RWPE2 (cell line): ENCODE measurements around the gene HIRA.
A peak's percentile ranks its signal among the peaks of the same experiment; 100 is the strongest.

Experiments
- ATAC-seq: fragments of 200-7000 bp; cut with Tn5 transposase; 3 replicates; pipeline ENCODE4 v1.9.1; 2021; ENCODE audit warnings: low read depth
- DNase-seq: peaks from one replicate; pipeline ENCODE4 v3.0.0-alpha.2; 2020; ENCODE audit warnings: low spot score
- H3K27ac ChIP-seq: fragments of 450-650 bp; 2 replicates; pipeline ENCODE4 v1.5.1; 2017; ENCODE audit warnings: mild to moderate bottlenecking; ENCODE audit not compliant: poor library complexity, severe bottlenecking
- H3K27me3 ChIP-seq: fragments of 250-450 bp; sonication (Bioruptor Pico); 2 replicates; pipeline ENCODE4 v1.5.1; 2021; ENCODE audit warnings: mild to moderate bottlenecking, moderate library complexity; ENCODE audit not compliant: insufficient read depth, poor library complexity, severe bottlenecking
- H3K36me3 ChIP-seq: fragments of 250-450 bp; sonication (Bioruptor Pico); 2 replicates; pipeline ENCODE4 v1.5.1; 2020; ENCODE audit warnings: low read depth, mild to moderate bottlenecking, moderate library complexity
- H3K4me1 ChIP-seq: fragments of 250-450 bp; sonication (Bioruptor Pico); 2 replicates; pipeline ENCODE4 v1.5.1; 2021; ENCODE audit warnings: mild to moderate bottlenecking, moderate library complexity; ENCODE audit not compliant: insufficient read depth, poor library complexity, severe bottlenecking
- H3K4me3 ChIP-seq: fragments of 250-450 bp; sonication (Bioruptor Pico); 2 replicates; pipeline ENCODE4 v1.5.1; 2021; ENCODE audit warnings: mild to moderate bottlenecking, moderate library complexity; ENCODE audit not compliant: severe bottlenecking
- H3K9me3 ChIP-seq: fragments of 250-450 bp; sonication (Bioruptor Pico); 2 replicates; pipeline ENCODE4 v1.5.1; 2021; ENCODE audit warnings: mild to moderate bottlenecking, moderate library complexity; ENCODE audit not compliant: severe bottlenecking
- TF ChIP-seq, protein P1 (sequence below): fragments of 450-650 bp; IDR thresholded peaks from one replicate; pipeline ENCODE4 v1.5.1; 2017; ENCODE audit warnings: mild to moderate bottlenecking, moderate library complexity; ENCODE audit not compliant: poor library complexity, severe bottlenecking

The HIRA gene

GRCh38 chr22:19378344-19378674 is 53.2 kb downstream of the HIRA start:
- TF ChIP-seq, protein P1, sequence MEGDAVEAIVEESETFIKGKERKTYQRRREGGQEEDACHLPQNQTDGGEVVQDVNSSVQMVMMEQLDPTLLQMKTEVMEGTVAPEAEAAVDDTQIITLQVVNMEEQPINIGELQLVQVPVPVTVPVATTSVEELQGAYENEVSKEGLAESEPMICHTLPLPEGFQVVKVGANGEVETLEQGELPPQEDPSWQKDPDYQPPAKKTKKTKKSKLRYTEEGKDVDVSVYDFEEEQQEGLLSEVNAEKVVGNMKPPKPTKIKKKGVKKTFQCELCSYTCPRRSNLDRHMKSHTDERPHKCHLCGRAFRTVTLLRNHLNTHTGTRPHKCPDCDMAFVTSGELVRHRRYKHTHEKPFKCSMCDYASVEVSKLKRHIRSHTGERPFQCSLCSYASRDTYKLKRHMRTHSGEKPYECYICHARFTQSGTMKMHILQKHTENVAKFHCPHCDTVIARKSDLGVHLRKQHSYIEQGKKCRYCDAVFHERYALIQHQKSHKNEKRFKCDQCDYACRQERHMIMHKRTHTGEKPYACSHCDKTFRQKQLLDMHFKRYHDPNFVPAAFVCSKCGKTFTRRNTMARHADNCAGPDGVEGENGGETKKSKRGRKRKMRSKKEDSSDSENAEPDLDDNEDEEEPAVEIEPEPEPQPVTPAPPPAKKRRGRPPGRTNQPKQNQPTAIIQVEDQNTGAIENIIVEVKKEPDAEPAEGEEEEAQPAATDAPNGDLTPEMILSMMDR: no peak
- H3K9me3 ChIP-seq: no peaks in the 10 kb centered on the region
- H3K4me1 ChIP-seq: no peaks in the 10 kb centered on the region
- no peaks in the 10 kb centered on the region for H3K27me3 ChIP-seq
- H3K36me3 ChIP-seq: peaks cover 84% of the 10 kb centered on the region
- H3K27ac ChIP-seq: no peak overlapping the region
- H3K4me3 ChIP-seq: no peak overlapping the region
- DNase-seq: peak; percentile 2
- ATAC-seq: no peak

DNA sequence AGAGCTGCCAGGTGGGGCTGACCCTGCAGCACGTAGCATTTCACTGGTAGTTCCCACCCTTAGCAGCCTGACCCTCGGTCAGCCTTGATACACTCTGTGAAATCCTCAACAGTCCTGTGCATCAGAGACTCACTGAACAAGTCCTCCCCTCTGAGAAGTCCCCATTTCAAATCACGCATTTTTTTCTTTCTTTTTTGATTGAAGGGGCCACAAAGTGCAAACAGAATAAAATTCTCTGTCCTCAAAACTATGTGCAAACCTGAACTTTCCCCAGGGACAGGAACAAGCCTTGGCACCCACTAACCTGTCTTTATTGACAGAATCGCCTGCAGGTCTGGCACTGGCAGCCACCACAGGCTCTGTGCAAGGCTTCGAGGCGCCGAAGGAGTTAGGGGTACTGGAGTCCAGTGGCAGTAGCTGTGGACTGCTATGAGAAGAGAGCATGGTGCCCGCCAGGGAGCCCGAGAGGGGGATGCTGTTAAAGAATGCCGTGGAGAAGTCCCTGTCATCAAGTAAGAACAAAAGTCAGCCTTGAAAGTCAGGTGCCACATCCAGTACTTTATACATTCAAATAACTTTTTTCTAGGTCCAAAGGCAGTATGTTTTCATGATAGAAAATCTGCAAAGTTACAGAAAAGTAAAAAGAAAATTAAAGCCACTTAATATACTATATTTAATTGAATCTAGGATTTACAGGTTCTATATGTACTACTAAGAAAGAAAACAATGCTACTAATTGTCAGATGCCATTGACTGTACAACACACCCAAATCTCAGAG is 53.8 kb downstream of the HIRA start:
- no peak overlapping the region for H3K27ac ChIP-seq
- no peaks in the 10 kb centered on the region for H3K4me1 ChIP-seq
- H3K27me3 ChIP-seq: no peaks in the 10 kb centered on the region
- ATAC-seq: no peak
- H3K36me3 ChIP-seq: peaks cover 84% of the 10 kb centered on the region
- H3K9me3 ChIP-seq: no peaks in the 10 kb centered on the region
- peak; percentile 38 for DNase-seq
- TF ChIP-seq, protein P1: no peak
- no peak overlapping the region for H3K4me3 ChIP-seq

- H3K27ac ChIP-seq: no peak overlapping the region
- no peaks in the 10 kb centered on the region for H3K4me1 ChIP-seq
- H3K36me3 ChIP-seq: peaks cover 85% of the 10 kb centered on the region
- no peak for ATAC-seq
- H3K27me3 ChIP-seq: no peaks in the 10 kb centered on the region
- TF ChIP-seq, protein P1: no peak
- peak; percentile 8 for DNase-seq
- H3K4me3 ChIP-seq: no peak overlapping the region
- H3K9me3 ChIP-seq: no peaks in the 10 kb centered on the region
These were observed 54.6 kb downstream of the HIRA start for GRCh38 chr22:19376971-19377370.

DNA sequence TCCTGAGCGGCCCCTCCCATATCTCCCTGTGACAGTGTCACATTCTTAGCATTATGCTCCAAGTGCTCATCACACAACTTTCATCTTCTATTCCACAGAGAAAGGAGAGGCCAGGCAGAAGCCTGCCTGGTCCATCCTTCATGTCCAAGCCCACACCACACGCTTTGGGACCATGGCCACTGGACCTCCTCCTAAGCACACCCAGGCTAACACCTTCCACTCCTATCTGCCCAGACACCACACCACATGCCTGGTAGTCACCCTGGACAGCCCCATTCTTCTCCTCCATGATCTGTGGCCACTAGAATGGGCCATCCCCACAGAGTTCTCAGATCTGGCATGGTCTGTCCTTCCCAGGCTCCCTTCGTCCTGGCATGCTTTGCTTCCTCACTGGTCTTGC is 55.3 kb downstream of the HIRA start:
- peaks cover 85% of the 10 kb centered on the region for H3K36me3 ChIP-seq

GRCh38 chr22:19375435-19375834 is 56.1 kb downstream of the HIRA start:
- no peak for ATAC-seq
- H3K36me3 ChIP-seq: peaks cover 85% of the 10 kb centered on the region

More for the DNA sequence above, 55.3 kb downstream of the HIRA start:
- Histone ChIP-seq H3K27ac (no peak overlapping the region), H3K4me1 (no peaks in the 10 kb centered on the region), H3K27me3 (no peaks in the 10 kb centered on the region), H3K4me3 (no peak overlapping the region), H3K9me3 (no peaks in the 10 kb centered on the region)
- ATAC-seq (no peak), DNase-seq (peak; percentile 8)
- TF ChIP-seq, protein P1: no peak

More at GRCh38 chr22:19375435-19375834, 56.1 kb downstream of the HIRA start:
- no peak overlapping the region for H3K4me3 ChIP-seq
- H3K27me3 ChIP-seq: no peaks in the 10 kb centered on the region
- no peaks in the 10 kb centered on the region for H3K4me1 ChIP-seq
- DNase-seq: peak; percentile 36
- no peaks in the 10 kb centered on the region for H3K9me3 ChIP-seq
- TF ChIP-seq, protein P1: no peak
- H3K27ac ChIP-seq: no peak overlapping the region
